HL-60 (cell line): ENCODE results near the gene MMP28.

ENCODE experiments used
- DNase-seq, 2 experiments: peaks; one replicate each; pipeline ENCODE4 v3.0.0-alpha.2; 2010 to 2020; ENCODE audit warnings: low read depth in 1 of 2, low spot score in 1 of 2
- H3K27ac ChIP-seq: fragments of 250-450 bp; sonication (Bioruptor Pico); replicated peaks from 2 replicates; pipeline ENCODE4 v1.5.1; 2020; ENCODE audit warnings: mild to moderate bottlenecking, moderate library complexity
- H3K27me3 ChIP-seq: fragments of 250-450 bp; sonication (Bioruptor Pico); 2 replicates; pipeline ENCODE4 v1.5.1; 2021; ENCODE audit warnings: mild to moderate bottlenecking, moderate library complexity; ENCODE audit not compliant: insufficient read depth, poor library complexity, severe bottlenecking
- H3K4me3 ChIP-seq: replicated peaks from 2 replicates; pipeline ENCODE4 v1.5.1; 2011; ENCODE audit warnings: mild to moderate bottlenecking, control low read depth, low read length; ENCODE audit not compliant: insufficient read depth
- GABPA ChIP-seq: IDR thresholded peaks from 2 replicates; pipeline ENCODE4 v1.6.1; 2012; ENCODE audit warnings: low read depth
- POLR2AphosphoS5 ChIP-seq: IDR thresholded peaks from 2 replicates; pipeline ENCODE4 v1.6.1; 2012; ENCODE audit warnings: low read depth
- SPI1 ChIP-seq: IDR thresholded peaks from 2 replicates; pipeline ENCODE4 v1.6.1; 2012; ENCODE audit warnings: low read depth, mild to moderate bottlenecking, borderline replicate concordance
- TF ChIP-seq, protein P1 (sequence below): IDR thresholded peaks from one replicate; pipeline ENCODE4 v1.5.1; 2011; ENCODE audit warnings: low read length, control low read depth, inconsistent platforms; ENCODE audit not compliant: insufficient read depth
- TF ChIP-seq, protein P2 (sequence below): IDR thresholded peaks from 2 replicates; pipeline ENCODE4 v1.6.1; 2012; ENCODE audit warnings: low read depth; ENCODE audit not compliant: insufficient replicate concordance

Gene MMP28

DNA sequence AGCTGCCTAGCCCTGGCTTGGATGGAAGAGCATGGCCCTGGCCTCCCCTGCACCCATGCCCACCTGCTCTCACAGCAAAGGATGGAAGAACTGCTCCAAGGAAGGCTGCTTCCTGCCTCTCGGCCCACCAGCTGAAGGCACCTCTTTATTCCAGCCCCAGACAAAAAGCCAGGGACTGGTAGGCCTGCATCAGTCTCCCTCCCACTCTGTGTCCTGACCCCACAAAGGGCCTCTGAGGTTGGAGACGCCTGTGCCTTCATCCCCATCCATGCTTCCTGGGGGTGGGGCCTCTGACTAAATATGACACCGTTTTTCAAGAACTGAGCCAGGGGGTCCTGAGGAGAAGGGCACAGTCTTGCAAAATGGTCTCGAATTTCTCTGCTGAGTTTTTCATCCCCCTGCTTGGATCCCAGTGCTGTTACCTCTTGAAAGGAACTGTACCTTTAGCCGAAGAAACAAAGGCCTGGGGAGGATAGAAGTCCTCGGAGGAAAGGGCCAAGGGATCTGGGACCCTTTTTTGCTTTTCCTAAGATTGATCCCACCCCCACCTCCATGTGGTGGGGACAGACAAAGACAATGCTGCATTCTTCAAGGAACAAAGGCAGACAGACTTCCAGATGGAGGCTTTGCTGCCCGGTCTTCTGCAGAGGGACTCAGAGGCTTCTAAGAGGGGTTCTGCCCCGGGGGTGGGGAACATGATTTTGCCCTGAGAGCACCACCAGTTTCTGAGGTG lies 29.5 kb downstream of the MMP28 start:
- Histone ChIP-seq H3K27me3 (peaks cover 3% of the 10 kb centered on the region), H3K4me3 (no peak overlapping the region), H3K27ac (no peak overlapping the region)
- no peak for DNase-seq
- TF ChIP-seq, protein P1, sequence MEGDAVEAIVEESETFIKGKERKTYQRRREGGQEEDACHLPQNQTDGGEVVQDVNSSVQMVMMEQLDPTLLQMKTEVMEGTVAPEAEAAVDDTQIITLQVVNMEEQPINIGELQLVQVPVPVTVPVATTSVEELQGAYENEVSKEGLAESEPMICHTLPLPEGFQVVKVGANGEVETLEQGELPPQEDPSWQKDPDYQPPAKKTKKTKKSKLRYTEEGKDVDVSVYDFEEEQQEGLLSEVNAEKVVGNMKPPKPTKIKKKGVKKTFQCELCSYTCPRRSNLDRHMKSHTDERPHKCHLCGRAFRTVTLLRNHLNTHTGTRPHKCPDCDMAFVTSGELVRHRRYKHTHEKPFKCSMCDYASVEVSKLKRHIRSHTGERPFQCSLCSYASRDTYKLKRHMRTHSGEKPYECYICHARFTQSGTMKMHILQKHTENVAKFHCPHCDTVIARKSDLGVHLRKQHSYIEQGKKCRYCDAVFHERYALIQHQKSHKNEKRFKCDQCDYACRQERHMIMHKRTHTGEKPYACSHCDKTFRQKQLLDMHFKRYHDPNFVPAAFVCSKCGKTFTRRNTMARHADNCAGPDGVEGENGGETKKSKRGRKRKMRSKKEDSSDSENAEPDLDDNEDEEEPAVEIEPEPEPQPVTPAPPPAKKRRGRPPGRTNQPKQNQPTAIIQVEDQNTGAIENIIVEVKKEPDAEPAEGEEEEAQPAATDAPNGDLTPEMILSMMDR, result no peak
- TF ChIP-seq, protein P2, sequence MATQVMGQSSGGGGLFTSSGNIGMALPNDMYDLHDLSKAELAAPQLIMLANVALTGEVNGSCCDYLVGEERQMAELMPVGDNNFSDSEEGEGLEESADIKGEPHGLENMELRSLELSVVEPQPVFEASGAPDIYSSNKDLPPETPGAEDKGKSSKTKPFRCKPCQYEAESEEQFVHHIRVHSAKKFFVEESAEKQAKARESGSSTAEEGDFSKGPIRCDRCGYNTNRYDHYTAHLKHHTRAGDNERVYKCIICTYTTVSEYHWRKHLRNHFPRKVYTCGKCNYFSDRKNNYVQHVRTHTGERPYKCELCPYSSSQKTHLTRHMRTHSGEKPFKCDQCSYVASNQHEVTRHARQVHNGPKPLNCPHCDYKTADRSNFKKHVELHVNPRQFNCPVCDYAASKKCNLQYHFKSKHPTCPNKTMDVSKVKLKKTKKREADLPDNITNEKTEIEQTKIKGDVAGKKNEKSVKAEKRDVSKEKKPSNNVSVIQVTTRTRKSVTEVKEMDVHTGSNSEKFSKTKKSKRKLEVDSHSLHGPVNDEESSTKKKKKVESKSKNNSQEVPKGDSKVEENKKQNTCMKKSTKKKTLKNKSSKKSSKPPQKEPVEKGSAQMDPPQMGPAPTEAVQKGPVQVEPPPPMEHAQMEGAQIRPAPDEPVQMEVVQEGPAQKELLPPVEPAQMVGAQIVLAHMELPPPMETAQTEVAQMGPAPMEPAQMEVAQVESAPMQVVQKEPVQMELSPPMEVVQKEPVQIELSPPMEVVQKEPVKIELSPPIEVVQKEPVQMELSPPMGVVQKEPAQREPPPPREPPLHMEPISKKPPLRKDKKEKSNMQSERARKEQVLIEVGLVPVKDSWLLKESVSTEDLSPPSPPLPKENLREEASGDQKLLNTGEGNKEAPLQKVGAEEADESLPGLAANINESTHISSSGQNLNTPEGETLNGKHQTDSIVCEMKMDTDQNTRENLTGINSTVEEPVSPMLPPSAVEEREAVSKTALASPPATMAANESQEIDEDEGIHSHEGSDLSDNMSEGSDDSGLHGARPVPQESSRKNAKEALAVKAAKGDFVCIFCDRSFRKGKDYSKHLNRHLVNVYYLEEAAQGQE, result no peak
- TF ChIP-seq SPI1 (no peak), GABPA (no peak), POLR2AphosphoS5 (no peak)

DNA sequence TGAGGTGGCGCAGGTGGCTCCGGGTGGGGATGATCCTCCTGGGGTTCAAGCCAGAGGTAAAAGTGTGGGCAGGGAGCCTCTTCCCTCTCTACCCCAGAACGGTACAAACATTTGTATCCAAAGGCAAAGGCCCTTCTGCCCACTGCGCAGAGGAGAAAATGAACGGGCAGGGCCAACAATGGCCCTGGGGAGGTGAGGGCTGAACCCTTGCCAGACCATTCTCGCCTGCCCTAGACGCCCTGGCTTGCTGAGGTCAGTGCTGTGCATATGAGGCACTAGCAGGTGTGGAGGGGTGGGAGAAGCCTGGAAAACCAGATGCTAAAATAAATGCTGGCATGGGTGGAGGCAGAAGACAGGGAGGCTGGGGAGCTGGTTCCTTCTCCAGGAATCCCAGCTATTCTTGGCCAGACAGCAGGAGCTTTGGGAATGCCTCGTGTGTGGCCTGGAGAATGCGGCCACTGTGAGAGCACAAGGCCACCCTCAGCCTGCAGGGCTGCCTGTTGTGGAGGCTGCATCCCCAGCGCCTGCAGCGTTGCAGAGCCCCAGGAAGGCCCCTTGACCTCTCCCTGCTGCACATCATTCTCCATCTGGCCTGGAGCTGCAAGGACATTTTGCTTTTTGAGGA lies 30.2 kb downstream of the MMP28 start:
- Histone ChIP-seq H3K27ac (no peak overlapping the region), H3K4me3 (no peak overlapping the region)
- no peak for DNase-seq

More for the DNA sequence above, 30.2 kb downstream of the MMP28 start:
- H3K27me3 ChIP-seq, result peaks cover 3% of the 10 kb centered on the region
- TF ChIP-seq, protein P2, result no peak
- TF ChIP-seq, protein P1, result no peak
- no peak for TF ChIP-seq SPI1
- no peak for TF ChIP-seq GABPA
- TF ChIP-seq POLR2AphosphoS5, result no peak
